ENCODE results near the gene RNF25. TPM values are rescaled to one million over a fixed set of nuclear protein-coding genes. Genes with fewer than 3 reads are reported as not detected.
"Not testable (repeated sequence)": the region's sequence is repeated elsewhere in the genome, so short reads cannot be mapped to it uniquely, and the experiment has no call there.

The RNF25 gene
- total and polyA plus RNA-seq, 10 donors = 15.9 to 27.1 (median 24.2) TPM

GRCh38 chr2:218694405-218695145 is 22.8 kb upstream of the RNF25 start:
- intact Hi-C loops (cut with DNase I; ENCODE audit: low total_unique reads) = no loop called here
- H3K9me3 ChIP-seq = no peaks in the 10 kb centered on the region
- no peaks in the 10 kb centered on the region for H3K27me3 ChIP-seq (replicated peaks in 1 of 7)
- DNase-seq = no peak
- no peaks in the 10 kb centered on the region for H3K4me1 ChIP-seq
- TF ChIP-seq CTCF (IDR thresholded peaks at IDR 0.05 in 8 of 11, conservative IDR thresholded peaks at IDR 0.05 in 3 of 11) (no peak), POLR2A (IDR thresholded peaks at IDR 0.05) (no peak), POLR2AphosphoS5 (IDR thresholded peaks at IDR 0.05) (no peak)
- no peak overlapping the region for H3K27ac ChIP-seq
- 86 to 93% (median 91%) methylated on average over 3 of the region's 3 CpGs for WGBS, 5 donors
- H3K36me3 ChIP-seq = peaks cover 0 to 88% (median 42%) of the 10 kb centered on the region in 6 donors
- no peak overlapping the region for H3K4me3 ChIP-seq

GRCh38 chr2:218691234-218691633 is 19.4 kb upstream of the RNF25 start:
- intact Hi-C loops (cut with DNase I; ENCODE audit: low total_unique reads) = no loop called here
- Histone ChIP-seq H3K9me3 (no peaks in the 10 kb centered on the region), H3K27ac (no peak overlapping the region), H3K36me3 (peaks cover 0 to 69% (median 36%) of the 10 kb centered on the region in 6 donors), H3K27me3 (replicated peaks in 1 of 7) (no peaks in the 10 kb centered on the region), H3K4me3 (no peak overlapping the region), H3K4me1 (peaks cover 0 to 5% (median 0%) of the 10 kb centered on the region in 6 donors)
- TF ChIP-seq POLR2AphosphoS5 (IDR thresholded peaks at IDR 0.05) (no peak), POLR2A (IDR thresholded peaks at IDR 0.05) (no peak)
- DNase-seq = no peak

GRCh38 chr2:218687400-218688060 is 15.7 kb upstream of the RNF25 start:
- H3K27ac ChIP-seq; H3K4me3 ChIP-seq; H3K9me3 ChIP-seq; H3K27me3 ChIP-seq (replicated peaks in 1 of 7); DNase-seq; intact Hi-C loops (cut with DNase I; ENCODE audit: low total_unique reads); H3K4me1 ChIP-seq: not testable (repeated sequence)
- 30 to 36% (median 32%) methylated on average over 5 of the region's 5 CpGs for WGBS, 5 donors
- peaks cover 0 to 57% (median 23%) of the 10 kb centered on the region in 6 donors for H3K36me3 ChIP-seq
- TF ChIP-seq CTCF (IDR thresholded peaks at IDR 0.05 in 8 of 11, conservative IDR thresholded peaks at IDR 0.05 in 3 of 11) = peak; percentile 35 to 82 (median 61)

GRCh38 chr2:218680061-218680460 is 8.3 kb upstream of the RNF25 start:
- H3K27ac ChIP-seq = no peak overlapping the region
- intact Hi-C loops (cut with DNase I; ENCODE audit: low total_unique reads) = no loop called here
- H3K27me3 ChIP-seq (replicated peaks in 1 of 7) = no peaks in the 10 kb centered on the region
- no peaks in the 10 kb centered on the region for H3K9me3 ChIP-seq
- H3K4me1 ChIP-seq = no peaks in the 10 kb centered on the region
- TF ChIP-seq POLR2AphosphoS5 (IDR thresholded peaks at IDR 0.05) = no peak
- no peak overlapping the region for H3K4me3 ChIP-seq
- no peak for DNase-seq
- peaks cover 0 to 79% (median 10%) of the 10 kb centered on the region in 6 donors for H3K36me3 ChIP-seq
- WGBS, 5 donors = 78 to 91% (median 84%) methylated on average over 3 of the region's 3 CpGs

- no peak for TF ChIP-seq POLR2A (IDR thresholded peaks at IDR 0.05)
- no peak for TF ChIP-seq POLR2AphosphoS5 (IDR thresholded peaks at IDR 0.05)
- no peak for TF ChIP-seq CTCF (IDR thresholded peaks at IDR 0.05 in 8 of 11, conservative IDR thresholded peaks at IDR 0.05 in 3 of 11)
- peaks cover 0 to 76% (median 10%) of the 10 kb centered on the region in 6 donors for H3K36me3 ChIP-seq
- 41 to 62% (median 46%) methylated on average over 4 of the region's 4 CpGs for WGBS, 5 donors
These were observed 7.3 kb upstream of the RNF25 start for GRCh38 chr2:218679119-218679518.

More at GRCh38 chr2:218679119-218679518, 7.3 kb upstream of the RNF25 start:
- Histone ChIP-seq H3K4me1 (no peaks in the 10 kb centered on the region), H3K4me3 (no peak overlapping the region), H3K9me3 (no peaks in the 10 kb centered on the region), H3K27me3 (replicated peaks in 1 of 7) (no peaks in the 10 kb centered on the region), H3K27ac (no peak overlapping the region)
- DNase-seq = no peak
- intact Hi-C loops (cut with DNase I; ENCODE audit: low total_unique reads) = no loop called here

All from spleen (tissue), 11 donors.